ENCODE measurements around the gene NRN1L. TPM values are rescaled to one million over a fixed set of nuclear protein-coding genes. Genes with fewer than 3 reads are reported as not detected.
"Not testable (repeated sequence)": the region's sequence is repeated elsewhere in the genome, so short reads cannot be mapped to it uniquely, and the experiment has no call there.

Gene NRN1L
- total RNA-seq, 1 donor from 2014 or later: 0.49 TPM

DNA sequence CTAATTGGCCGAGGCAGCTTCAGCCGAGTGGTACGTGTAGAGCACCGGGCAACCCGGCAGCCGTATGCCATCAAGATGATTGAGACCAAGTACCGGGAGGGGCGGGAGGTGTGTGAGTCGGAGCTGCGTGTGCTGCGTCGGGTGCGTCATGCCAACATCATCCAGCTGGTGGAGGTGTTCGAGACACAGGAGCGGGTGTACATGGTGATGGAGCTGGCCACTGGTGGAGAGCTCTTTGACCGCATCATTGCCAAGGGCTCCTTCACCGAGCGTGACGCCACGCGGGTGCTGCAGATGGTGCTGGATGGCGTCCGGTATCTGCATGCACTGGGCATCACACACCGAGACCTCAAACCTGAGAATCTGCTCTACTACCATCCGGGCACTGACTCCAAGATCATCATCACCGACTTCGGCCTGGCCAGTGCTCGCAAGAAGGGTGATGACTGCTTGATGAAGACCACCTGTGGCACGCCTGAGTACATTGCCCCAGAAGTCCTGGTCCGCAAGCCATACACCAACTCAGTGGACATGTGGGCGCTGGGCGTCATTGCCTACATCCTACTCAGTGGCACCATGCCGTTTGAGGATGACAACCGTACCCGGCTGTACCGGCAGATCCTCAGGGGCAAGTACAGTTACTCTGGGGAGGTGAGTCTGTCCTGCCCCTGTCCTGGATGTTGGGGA lies 24.5 kb downstream of the NRN1L start:
- peaks cover 31% of the 10 kb centered on the region for H3K36me3 ChIP-seq
- TF ChIP-seq, protein P1, sequence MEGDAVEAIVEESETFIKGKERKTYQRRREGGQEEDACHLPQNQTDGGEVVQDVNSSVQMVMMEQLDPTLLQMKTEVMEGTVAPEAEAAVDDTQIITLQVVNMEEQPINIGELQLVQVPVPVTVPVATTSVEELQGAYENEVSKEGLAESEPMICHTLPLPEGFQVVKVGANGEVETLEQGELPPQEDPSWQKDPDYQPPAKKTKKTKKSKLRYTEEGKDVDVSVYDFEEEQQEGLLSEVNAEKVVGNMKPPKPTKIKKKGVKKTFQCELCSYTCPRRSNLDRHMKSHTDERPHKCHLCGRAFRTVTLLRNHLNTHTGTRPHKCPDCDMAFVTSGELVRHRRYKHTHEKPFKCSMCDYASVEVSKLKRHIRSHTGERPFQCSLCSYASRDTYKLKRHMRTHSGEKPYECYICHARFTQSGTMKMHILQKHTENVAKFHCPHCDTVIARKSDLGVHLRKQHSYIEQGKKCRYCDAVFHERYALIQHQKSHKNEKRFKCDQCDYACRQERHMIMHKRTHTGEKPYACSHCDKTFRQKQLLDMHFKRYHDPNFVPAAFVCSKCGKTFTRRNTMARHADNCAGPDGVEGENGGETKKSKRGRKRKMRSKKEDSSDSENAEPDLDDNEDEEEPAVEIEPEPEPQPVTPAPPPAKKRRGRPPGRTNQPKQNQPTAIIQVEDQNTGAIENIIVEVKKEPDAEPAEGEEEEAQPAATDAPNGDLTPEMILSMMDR (IDR thresholded peaks at IDR 0.05; ENCODE audit: borderline replicate concordance): no peak
- no peaks in the 10 kb centered on the region for H3K27me3 ChIP-seq (ENCODE audit: low read depth)
- no peak for DNase-seq
- H3K4me3 ChIP-seq: no peak overlapping the region
- peaks cover 11% of the 10 kb centered on the region for H3K4me1 ChIP-seq
- H3K27ac ChIP-seq (replicated peaks): no peak overlapping the region
- H3K9me3 ChIP-seq (replicated peaks): no peaks in the 10 kb centered on the region
- intact Hi-C loops (cut with micrococcal nuclease): no loop called here

DNA sequence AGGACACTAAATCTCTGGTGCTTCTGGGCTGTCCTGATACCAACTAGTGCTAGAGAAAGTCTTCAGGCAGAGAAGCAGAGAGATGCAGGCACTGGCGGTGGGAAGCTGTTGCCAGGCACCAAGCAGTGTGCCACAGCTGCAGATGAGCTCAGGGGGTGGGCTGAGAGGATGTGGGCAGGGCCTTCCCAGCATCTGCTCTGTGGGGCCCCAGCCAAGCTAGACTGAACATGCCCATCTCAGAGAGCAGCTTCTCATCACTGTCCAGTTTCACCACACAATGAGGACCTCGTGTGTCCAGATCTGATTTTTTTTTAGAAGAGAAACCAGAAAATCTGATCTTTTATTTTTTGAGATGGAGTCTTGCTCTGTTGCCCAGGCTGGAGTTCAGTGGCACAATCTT lies 25.5 kb downstream of the NRN1L start:
- peaks cover 31% of the 10 kb centered on the region for H3K36me3 ChIP-seq
- TF ChIP-seq, protein P1 (IDR thresholded peaks at IDR 0.05; ENCODE audit: borderline replicate concordance): no peak
- no peaks in the 10 kb centered on the region for H3K9me3 ChIP-seq (replicated peaks)
- H3K27me3 ChIP-seq (ENCODE audit: low read depth): no peaks in the 10 kb centered on the region
- DNase-seq: no peak
- intact Hi-C loops (cut with micrococcal nuclease): no loop called here
- H3K4me3 ChIP-seq: no peak overlapping the region
- no peak overlapping the region for H3K27ac ChIP-seq (replicated peaks)
- peaks cover 17% of the 10 kb centered on the region for H3K4me1 ChIP-seq

DNA sequence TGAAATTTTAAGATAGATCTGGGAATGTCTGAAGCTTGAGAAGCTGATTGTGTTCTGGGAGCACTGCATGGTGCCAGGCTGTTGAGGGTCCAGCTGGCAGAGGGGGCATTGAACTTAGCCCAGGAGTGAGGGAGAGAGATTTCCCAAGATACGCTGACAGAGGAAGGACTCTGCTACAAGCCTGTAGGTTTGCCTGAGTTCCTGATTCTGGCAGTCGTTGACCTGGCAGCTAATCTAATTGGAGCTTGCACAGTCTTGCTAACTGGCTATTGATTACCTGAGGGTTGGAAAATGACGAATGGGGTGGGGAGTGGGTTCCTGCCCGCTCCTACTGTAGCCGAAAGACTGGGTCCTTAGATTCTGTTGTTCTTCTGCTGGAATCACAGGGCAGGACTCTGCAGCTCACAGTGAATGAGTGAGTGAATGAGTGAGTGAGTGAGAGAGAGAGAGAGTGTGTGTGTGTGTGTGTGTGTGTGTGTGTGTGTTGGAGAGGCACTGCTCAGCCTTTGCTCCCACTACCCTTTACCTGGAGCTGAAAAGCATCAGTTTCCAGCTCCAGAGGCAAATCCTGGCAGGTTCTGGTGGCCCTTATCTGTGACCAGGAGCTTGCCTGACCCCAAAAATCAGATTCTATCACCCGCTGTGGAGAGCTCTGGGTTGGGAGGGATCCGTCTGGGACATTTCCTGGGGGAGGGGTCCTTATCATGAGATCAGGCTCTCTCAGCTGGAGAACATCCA lies 30.2 kb downstream of the NRN1L start:
- TF ChIP-seq, protein P1 (IDR thresholded peaks at IDR 0.05; ENCODE audit: borderline replicate concordance): no peak
- intact Hi-C loops (cut with micrococcal nuclease): no loop called here
- Histone ChIP-seq H3K27ac (replicated peaks) (no peak overlapping the region), H3K36me3 (peaks cover 24% of the 10 kb centered on the region), H3K9me3 (replicated peaks) (no peaks in the 10 kb centered on the region), H3K4me1 (peaks cover 65% of the 10 kb centered on the region), H3K27me3 (ENCODE audit: low read depth) (no peaks in the 10 kb centered on the region), H3K4me3 (no peak overlapping the region)
- no peak for DNase-seq

DNA sequence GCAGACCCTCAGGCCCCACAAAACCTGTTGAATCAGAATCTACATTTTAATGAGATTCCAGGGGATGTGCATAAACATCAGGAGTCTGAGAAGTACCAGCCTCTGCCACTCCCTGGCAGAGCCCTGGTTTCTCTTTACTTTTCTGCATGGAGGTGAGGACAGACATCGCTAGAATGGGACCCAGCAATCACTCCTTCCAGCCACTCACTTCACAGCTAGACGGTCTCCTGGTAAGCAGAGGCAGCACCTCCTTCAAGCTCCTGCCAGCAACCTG lies 30.7 kb downstream of the NRN1L start:
- intact Hi-C loops (cut with micrococcal nuclease); H3K27ac ChIP-seq (replicated peaks); H3K4me3 ChIP-seq; H3K9me3 ChIP-seq (replicated peaks); H3K27me3 ChIP-seq (ENCODE audit: low read depth); DNase-seq: not testable (repeated sequence)
- Histone ChIP-seq H3K36me3 (peaks cover 19% of the 10 kb centered on the region), H3K4me1 (peaks cover 70% of the 10 kb centered on the region)

DNA sequence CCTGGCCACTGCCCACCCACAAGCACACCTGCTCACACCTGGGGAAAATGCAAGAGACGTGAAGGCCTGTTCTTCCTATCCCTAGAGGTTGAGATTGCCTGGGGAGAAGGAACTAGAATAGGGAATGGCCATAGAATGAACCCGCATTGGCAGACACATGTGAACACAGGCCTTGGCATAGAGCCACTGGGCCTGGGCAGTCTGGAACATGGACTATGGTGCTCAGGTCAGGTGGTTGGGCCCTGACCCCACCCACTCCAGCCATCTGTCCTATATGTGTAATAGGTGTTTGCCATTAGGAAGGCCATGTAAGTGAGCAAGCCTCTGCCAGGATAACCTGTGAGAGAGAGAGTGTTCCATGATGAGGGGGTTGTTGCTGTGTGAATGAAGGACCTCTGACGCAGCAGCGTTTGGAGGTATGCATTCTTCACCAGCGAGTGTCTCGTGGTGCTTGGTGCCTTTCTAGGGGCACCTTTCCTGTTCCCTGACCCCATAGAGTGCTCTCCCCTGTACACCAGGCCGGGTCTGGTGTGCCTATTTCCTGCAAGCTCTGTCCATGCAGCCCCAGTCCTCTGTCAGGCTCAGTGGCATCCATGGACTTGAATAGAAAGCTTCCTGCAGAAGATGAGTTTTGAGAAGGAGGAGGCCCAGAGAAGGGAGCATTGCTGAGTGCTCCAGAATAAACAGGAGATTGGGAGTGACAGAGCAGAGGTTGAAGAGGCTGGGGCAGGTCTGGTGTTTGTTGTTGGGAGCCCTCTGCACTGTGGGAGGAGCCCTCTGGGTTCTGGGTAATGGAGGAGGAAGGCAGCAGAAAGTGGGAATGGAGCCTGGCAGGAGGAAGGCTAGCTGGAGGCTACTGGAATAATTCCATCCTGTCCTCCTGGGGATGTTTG lies 31.4 kb downstream of the NRN1L start:
- H3K36me3 ChIP-seq: peaks cover 12% of the 10 kb centered on the region
- TF ChIP-seq, protein P1 (IDR thresholded peaks at IDR 0.05; ENCODE audit: borderline replicate concordance): no peak
- H3K27me3 ChIP-seq (ENCODE audit: low read depth): no peaks in the 10 kb centered on the region
- DNase-seq: no peak
- H3K4me1 ChIP-seq: peaks cover 74% of the 10 kb centered on the region
- H3K9me3 ChIP-seq (replicated peaks): no peaks in the 10 kb centered on the region
- H3K4me3 ChIP-seq: no peak overlapping the region
- peak overlapping the region; percentile 76 for H3K27ac ChIP-seq (replicated peaks)
- intact Hi-C loops (cut with micrococcal nuclease): no loop called here

All from left ventricle myocardium inferior (tissue), 1 donor.